H1 (cell line): Measurements from ENCODE around the gene SENP1. TPM values are rescaled to one million over a fixed set of nuclear protein-coding genes. Genes with fewer than 3 reads are reported as not detected.

Experiments used
- CBX8 ChIP-seq: fragments of 300-800, 300-1000 bp; sonication (generic); IDR thresholded peaks from 2 replicates; pipeline ENCODE4 v1.7.1; 2016; ENCODE audit warnings: low read depth, low read length, borderline replicate concordance
- CEBPB ChIP-seq: IDR thresholded peaks from 2 replicates; pipeline ENCODE4 v1.6.1; 2012; ENCODE audit warnings: low read depth, low read length
- CHD1 ChIP-seq: IDR thresholded peaks from 2 replicates; pipeline ENCODE4 v1.6.1; 2012; ENCODE audit warnings: low read depth, low read length, improper control_type of control experiment
- EGR1 ChIP-seq: IDR thresholded peaks from 2 replicates; pipeline ENCODE4 v1.6.1; 2011; ENCODE audit warnings: low read depth, low read length, borderline replicate concordance
- MAFK ChIP-seq: IDR thresholded peaks from 2 replicates; pipeline ENCODE4 v1.6.1; 2012; ENCODE audit warnings: low read depth, mild to moderate bottlenecking, improper control_type of control experiment, low read length
- RXRA ChIP-seq: IDR thresholded peaks from 2 replicates; pipeline ENCODE4 v1.6.1; 2011; ENCODE audit warnings: low read depth, mild to moderate bottlenecking, low read length, moderate library complexity; ENCODE audit not compliant: insufficient read depth
- SP1 ChIP-seq: IDR thresholded peaks from 2 replicates; pipeline ENCODE4 v1.6.1; 2011; ENCODE audit warnings: low read depth, low read length
- YY1 ChIP-seq: IDR thresholded peaks from 2 replicates; pipeline ENCODE4 v1.6.1; 2011; ENCODE audit warnings: low read depth, mild to moderate bottlenecking, low read length
- polyA plus RNA-seq, 7 experiments: library from polyadenylated mRNA; depleted of rRNA in 3 of 7; stranded (reverse) in 5 of 7; unstranded in 2 of 7; fragments of >200 nt in 5 of 7; fragments of 200-250 nt in 2 of 7; gene quantifications; 1 replicate in 5 of 7; 2 replicates in 1 of 7; 4 replicates in 1 of 7; pipeline versions ENCODE4 v1.2.1 to v1.2.3, GENCODE V29; 2011 to 2013; ENCODE audit warnings: missing spikeins in 2 of 7, mixed read lengths in 2 of 7
- total RNA-seq: library from RNA; stranded (reverse); fragmentation: NEBNext Ultra II Directional; extraction: Animal tissue kit (Norgen Biotek cat#: 25700); gene quantifications from 2 replicates; pipeline ENCODE4 v1.2.1, GENCODE V29; 2021

The SENP1 gene
- total and polyA plus RNA-seq, 2 of the 8 experiments (the other 6 are each of a cell fraction or from before 2014, with no cell fraction given), result 14.2 to 31.5 TPM

DNA sequence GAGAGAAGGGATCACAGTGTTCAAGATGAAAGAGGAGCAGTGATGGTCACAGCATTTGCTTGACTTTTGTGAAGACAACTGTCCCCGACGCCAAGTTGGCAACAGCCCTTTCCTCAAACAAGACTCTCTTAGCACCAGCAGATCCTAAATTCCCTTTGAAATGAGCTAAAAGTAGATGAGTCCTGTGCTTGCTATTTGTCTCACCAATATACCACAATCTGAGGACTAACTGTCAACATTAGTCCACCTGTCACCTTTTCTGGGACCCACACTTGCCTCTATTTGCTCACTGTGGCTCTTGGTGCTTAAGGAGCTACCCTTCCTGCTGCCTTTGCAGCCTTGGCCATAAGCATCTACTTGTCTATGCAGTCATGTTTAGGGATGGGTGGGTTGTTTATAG, 54.2 kb downstream of the SENP1 start (continued):
- TF ChIP-seq SP1 (no peak), CBX8 (no peak), CHD1 (no peak), YY1 (no peak), CEBPB (no peak), RXRA (no peak), EGR1 (no peak), MAFK (no peak)
- TF ChIP-seq, all 59 proteins: peak for 0
